AG09319 (cell line): Measurements from ENCODE around the gene PPP4R3B.
"Not testable (repeated sequence)": the region's sequence is repeated elsewhere in the genome, so short reads cannot be mapped to it uniquely, and the experiment has no call there.

Source experiments
- DNase-seq: peaks from one replicate; pipeline ENCODE4 v3.0.0-alpha.2; 2010; ENCODE audit warnings: low read depth; ENCODE audit errors: extremely low read depth
- TF ChIP-seq, protein P1 (sequence below): IDR thresholded peaks from 2 replicates; pipeline ENCODE4 v1.5.1; 2011; ENCODE audit warnings: low read depth, mild to moderate bottlenecking, inconsistent platforms, low read length, moderate library complexity

The PPP4R3B gene

DNA sequence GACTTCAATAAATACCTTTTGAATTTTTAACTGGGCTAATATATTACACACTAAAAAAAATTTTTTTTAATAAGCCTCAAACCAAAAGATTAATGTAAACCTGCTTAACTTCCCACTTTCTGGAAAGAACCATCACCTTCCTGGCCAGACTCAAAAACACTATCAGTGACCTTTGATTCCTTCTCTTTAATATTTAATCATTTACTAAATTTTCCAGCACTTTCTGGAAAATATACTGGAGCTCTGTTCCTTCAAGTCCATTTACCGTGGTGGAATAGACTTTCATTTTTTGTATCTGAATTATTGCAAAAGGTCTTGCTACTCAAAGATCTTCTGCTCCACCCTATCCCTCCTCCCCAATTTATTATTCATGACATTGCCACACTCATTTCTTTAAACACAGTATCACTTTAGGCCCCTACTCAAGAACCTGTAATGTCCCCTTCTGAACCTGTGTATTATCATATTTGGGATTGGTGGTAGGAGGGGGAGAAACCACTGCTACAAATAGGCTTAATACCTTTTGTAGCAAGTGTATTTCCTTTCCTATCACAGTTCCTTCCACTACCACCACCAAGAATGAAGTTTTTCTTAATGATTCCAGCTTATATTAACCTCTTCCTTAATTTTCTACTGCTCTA, 7.4 kb downstream of the PPP4R3B start:
- DNase-seq = no peak
- TF ChIP-seq, protein P1, sequence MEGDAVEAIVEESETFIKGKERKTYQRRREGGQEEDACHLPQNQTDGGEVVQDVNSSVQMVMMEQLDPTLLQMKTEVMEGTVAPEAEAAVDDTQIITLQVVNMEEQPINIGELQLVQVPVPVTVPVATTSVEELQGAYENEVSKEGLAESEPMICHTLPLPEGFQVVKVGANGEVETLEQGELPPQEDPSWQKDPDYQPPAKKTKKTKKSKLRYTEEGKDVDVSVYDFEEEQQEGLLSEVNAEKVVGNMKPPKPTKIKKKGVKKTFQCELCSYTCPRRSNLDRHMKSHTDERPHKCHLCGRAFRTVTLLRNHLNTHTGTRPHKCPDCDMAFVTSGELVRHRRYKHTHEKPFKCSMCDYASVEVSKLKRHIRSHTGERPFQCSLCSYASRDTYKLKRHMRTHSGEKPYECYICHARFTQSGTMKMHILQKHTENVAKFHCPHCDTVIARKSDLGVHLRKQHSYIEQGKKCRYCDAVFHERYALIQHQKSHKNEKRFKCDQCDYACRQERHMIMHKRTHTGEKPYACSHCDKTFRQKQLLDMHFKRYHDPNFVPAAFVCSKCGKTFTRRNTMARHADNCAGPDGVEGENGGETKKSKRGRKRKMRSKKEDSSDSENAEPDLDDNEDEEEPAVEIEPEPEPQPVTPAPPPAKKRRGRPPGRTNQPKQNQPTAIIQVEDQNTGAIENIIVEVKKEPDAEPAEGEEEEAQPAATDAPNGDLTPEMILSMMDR = no peak

DNA sequence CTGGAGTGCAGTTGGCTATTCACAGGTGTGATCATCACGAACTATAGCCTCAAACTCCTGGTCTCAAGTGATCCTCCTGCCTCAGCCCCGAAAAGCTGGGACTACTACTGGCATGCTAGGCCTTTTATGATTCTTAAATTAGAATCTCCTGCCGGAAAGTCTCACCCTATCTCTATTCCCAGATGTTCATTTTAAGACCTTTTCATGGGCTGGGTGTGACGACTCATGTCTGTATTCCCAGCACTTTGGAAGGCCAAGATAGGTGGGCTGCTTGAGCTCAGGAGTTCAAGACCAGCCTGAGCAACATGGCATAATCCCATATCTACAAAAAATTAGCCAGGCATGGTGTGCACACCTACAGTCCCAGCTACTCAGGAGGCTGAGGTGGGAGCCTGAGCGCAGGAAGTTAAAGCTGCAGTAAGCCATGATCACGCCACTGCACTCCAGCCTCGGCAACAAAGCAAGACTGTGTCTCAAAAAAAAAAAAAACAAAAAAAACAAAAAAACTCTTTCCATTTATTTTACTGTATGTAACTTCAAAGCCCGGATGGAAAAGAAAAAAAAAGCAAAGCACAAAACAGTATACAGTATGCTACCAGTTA, 8.1 kb downstream of the PPP4R3B start:
- TF ChIP-seq, protein P1 = no peak
- no peak for DNase-seq

DNA sequence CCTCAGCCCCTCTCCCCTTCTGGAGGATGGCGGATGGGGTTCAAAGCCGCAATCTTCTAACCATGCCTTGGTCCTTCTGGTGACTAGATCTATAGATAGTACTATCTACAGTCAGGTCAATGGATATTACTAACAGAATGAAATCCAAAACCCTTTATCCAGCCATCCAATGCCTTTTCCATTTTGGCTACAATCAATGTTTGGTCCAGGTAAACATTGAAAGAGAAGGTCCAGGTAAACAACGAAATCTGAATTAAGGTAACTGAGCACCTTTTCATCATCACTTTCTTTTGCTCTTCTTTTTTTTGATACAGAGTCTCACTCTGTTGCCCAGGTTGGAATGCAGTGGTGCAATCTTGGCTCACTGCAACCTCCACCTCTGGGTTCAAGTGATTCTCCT, 9.7 kb downstream of the PPP4R3B start:
- TF ChIP-seq, protein P1 = no peak
- DNase-seq = no peak

DNA sequence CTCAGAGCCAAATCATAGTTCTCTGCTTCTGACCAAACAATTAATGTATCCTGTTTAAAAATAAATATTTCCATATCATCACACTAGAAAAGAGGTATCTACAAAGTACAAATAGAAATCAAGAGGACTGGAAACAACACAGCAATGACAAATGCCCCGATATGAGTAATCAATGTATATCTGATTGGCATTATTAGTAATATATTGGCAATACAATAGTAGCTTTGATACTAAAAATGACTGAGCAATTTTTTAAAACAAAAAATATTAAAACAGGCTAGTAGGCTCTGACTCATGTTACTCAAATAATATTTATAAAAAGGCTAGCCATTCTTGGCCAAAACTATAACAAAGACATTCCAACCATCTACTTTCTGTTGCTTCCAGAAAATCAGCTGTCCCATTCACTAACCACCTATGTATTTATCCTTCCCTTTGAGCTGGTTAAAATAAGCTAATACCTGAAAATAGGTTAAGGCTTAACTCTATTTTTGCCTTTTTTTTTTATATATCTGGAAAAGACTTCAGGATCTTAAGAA, 13.3 kb downstream of the PPP4R3B start:
- TF ChIP-seq, protein P1 = no peak
- DNase-seq = no peak

DNA sequence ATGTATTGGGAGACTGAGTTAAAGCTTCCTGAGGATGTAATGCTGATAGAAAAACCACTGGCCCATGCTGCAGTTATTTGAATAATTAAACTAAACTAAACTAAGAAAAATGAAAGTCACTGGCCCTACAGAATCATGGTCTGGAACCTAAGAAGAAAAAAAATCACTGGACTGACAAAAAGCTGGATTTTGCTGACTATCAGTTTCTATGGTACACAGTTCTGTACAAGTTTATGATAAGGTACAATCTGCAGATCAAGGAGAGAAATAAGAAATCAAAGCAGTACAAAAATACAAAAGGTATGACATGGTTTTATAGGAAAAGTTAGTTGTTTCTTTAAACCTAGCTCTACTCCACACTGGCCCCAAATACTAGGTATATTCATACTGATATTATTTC, 15.6 kb downstream of the PPP4R3B start:
- DNase-seq = no peak
- TF ChIP-seq, protein P1 = no peak

DNA sequence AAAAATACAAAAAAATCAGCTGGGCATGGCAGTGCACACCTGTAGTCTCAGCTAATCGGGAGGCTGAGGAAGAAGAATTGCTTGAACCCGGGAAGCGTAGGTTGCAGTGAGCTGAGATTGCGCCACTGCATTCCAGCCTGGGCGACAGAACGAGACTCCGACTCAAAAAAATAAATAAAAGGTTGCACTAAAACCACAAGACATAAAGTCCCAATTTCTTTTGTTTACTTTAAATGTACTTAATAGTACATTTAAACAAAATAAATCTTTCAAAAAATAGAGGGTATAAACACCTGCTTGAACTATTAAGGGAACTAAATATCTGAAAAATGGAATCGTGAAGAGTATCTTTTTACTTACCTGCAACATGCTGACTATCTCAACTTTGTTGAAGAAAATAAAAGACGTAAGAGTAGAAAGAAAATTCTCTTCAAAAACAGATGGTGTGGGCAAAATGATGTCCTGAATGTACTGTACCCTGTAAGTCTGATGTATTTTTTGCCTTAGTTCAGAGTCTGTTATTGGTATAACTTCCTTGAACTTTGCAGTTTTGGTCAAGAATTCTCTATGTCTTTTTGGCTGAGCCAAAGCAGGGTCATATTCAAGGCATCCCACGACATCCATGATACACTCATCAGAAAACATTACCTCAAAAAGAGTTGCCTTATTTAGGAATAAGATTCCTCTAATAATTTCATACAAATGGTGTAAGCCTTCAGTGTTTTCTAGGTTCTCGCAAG, 19.2 kb downstream of the PPP4R3B start:
- TF ChIP-seq, protein P1 = no peak
- no peak for DNase-seq

DNA sequence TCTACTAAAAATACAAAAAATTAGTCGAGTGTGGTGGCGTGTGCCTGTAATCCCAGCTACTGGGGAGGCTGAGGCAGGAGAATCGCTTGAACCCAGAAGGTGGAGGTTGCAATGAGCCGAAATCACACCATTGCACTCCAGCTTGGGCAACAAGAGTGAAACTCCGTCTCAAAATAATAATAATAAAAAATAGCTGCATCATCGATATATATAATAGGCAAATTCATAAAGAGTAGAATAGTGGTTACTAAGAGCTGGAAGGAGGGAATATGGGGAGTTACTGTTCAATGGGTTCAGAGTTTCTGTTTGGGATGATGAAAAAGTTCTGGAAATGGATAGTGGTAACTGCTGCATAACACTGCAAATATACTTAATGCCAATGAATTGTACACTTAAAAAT, 20.6 kb downstream of the PPP4R3B start:
- DNase-seq = not testable (repeated sequence)
